ENCODE results near the gene STRN.
A peak's percentile ranks its signal among the peaks of the same experiment; 100 is the strongest.
"Not testable (repeated sequence)": the region's sequence is repeated elsewhere in the genome, so short reads cannot be mapped to it uniquely, and the experiment has no call there.

STRN gene

GRCh38 chr2:36839976-36840617 is 126.2 kb downstream of the STRN start:
- no peak for DNase-seq (ENCODE audit: low spot score)

- DNase-seq (ENCODE audit: low spot score) = no peak
These were observed 131.4 kb downstream of the STRN start for GRCh38 chr2:36834731-36835524.

DNA sequence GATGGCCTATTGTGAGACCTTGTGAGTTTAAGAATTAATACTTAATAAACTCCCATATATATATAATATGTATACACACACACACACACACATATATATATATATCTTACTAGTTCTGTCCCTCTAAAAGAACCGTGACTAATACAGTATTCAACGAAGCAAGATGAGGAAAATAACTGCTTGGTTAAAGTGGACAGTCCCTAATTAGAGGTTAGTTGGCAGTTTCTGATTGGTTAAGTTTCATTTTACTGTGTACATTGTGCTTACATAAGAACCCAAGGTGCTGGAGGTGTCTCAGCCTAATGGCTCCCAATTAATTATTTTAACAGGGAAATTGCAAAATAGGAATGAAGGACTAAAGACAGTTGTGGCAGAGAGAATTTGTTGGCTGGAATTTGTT is 132.1 kb downstream of the STRN start:
- no peak for DNase-seq (ENCODE audit: low spot score)

DNA sequence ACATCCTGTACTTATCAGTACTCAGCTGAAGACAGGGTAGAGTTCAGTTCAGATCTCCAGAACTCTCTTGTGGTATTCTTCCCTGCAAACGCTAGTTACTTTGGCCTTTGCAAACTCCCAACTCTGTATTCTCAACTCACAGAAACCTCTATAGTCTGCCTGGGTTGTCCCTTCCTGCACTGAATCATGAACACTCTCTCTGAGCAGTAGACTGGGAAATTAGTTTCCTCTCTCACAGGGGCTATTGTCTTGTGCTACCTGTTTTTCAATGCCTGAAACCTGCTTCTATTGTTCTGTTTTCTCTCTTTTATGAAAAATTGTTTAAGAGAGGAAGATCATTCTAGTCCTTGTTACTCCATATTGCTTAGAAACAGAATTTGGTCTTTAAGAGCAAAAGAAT is 135.2 kb downstream of the STRN start:
- no peak for DNase-seq (ENCODE audit: low spot score)

DNA sequence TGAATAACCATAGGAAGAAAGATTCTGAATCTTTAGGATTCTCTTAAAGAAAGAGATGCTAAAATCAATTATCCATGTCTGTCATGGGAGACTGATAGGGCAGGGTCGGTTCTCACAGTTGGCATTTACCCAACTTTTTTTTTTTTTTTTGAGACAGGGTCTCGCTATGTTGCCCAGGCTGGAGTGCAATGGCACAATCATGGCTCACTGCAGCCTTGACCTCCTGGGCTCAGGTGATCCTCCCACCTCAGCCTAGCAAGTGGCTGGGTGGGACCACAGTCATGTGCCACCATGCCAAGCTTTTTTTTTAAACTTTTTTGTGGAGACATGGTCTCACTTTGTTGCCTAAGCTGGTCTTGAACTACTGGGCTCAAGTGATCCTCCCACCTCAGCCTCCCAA is 141.7 kb downstream of the STRN start:
- not testable (repeated sequence) for DNase-seq (ENCODE audit: low spot score)

GRCh38 chr2:36824273-36824672 is 142.1 kb downstream of the STRN start:
- no peak for DNase-seq (ENCODE audit: low spot score)

DNA sequence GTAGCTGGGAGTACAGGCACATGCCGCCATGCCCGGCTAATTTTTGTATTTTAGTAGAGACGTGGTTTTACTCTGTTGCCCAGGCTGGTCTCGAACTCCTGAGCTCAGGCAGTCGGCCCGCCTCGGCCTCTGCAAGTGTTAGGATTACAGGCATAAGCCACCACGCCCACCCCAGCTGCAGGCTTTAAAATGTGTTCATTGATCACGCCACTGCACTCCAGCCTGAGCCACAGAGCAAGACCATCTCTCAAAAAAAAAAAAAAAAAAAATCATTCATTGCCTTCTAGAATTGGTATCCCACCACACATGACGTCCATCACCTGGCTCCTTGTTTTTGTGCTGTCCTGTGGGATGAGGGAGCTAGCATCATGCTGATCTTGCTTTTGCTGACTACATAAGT is 142.5 kb downstream of the STRN start:
- DNase-seq (ENCODE audit: low spot score) = no peak

DNA sequence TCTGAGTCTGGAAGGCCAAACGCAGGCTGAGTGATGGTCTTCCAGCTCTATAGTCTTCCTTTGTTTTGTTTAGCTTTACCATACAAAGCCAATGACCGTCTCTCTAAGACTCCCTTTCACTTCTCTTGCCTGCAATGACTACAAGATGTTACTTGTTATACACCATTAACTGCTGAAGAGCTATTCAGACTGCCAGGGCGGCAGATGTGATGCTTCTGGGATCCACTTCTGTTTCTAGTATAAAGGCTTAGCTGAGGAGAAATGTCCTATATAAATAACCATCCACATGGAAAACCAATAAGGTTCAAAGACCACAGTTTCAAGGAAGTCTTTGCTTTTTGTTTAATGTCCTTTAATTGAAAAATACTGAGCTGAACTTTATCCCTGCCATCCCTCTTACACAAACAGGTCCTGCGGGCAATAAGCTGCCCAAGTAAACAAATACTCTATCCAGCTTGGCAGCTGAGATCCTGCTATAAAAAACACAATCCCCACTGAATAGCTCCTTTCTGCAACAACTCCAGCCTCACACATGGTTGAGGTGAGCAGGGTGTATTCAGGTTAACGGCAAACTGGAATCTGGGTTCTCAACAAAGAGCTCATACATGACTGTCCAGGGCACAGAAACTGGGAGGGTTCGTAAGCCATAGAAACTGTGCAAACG is 145.3 kb downstream of the STRN start:
- no peak for DNase-seq (ENCODE audit: low spot score)

- DNase-seq (ENCODE audit: low spot score) = no peak
These were observed 147.1 kb downstream of the STRN start for GRCh38 chr2:36819095-36819711.

DNA sequence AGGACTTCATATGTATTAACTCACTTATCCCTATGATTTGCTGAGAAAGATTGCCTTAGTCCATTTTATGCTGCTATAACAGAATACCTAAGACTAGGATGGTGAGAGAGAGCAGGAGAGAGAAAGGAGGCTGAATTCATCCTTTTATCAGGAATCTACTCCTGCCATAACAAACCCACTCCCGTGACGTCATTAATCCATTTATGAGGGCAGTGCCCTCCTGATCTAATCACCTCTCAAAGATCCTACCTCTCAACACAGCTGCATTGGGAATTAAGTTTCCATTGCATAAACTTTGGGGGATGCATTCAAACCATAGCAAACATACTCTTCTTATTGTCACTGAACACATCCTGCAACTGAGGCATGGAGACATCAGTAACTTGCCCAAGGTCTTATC is 147.8 kb downstream of the STRN start:
- no peak for DNase-seq (ENCODE audit: low spot score)

- DNase-seq (ENCODE audit: low spot score) = no peak
These were observed 154.1 kb downstream of the STRN start for GRCh38 chr2:36812196-36812595.

GRCh38 chr2:36811071-36811470 is 155.3 kb downstream of the STRN start:
- no peak for DNase-seq (ENCODE audit: low spot score)

DNA sequence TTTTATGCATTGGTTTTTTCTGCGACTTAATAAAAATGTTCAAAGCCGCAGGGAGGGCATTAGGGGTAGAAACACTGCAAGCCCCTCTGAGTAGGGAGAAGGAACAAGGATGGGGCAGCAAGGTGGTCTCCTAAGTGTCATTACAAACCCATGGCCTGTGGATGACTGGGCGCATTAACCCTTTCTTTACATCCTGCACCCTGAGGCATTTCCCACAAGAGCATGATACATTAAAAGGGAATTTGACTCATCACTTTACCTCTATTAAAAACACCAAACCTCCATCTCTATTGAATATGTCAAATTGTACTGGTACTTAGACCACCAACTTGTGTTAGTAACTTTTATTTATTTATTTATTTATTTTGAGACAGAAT is 157.3 kb downstream of the STRN start:
- no peak for DNase-seq (ENCODE audit: low spot score)

- no peak for DNase-seq (ENCODE audit: low spot score)
These were observed 157.8 kb downstream of the STRN start for GRCh38 chr2:36808386-36809068.

- DNase-seq (ENCODE audit: low spot score) = no peak
These were observed 159.0 kb downstream of the STRN start for GRCh38 chr2:36807223-36807886.

GRCh38 chr2:36805635-36806224 is 160.6 kb downstream of the STRN start:
- no peak for DNase-seq (ENCODE audit: low spot score)

DNA sequence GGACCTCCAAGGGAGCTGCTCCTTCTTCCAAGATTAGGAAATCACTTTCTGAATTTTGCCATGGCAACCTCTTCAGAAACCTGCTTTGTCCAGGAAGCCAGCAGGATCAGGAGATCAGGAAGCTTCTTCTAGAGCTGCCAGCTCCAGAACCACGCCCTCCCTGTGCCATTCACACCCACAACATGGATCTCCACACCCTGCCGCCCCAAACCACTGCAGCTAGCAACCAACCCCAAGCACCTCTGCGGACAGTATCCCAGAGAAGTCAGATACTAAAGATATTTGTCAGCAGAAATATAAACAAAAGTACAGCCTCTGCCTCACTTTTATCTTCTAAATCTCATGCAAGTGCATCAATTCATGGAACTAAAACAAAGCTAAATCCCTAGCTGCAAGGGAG is 163.4 kb downstream of the STRN start:
- DNase-seq (ENCODE audit: low spot score) = no peak

- peak; percentile 5 for DNase-seq (ENCODE audit: low spot score)
These were observed 165.2 kb downstream of the STRN start for GRCh38 chr2:36801088-36801487.

- DNase-seq (ENCODE audit: low spot score) = peak; percentile 17
These were observed 166.0 kb downstream of the STRN start for GRCh38 chr2:36800381-36800780.

DNA sequence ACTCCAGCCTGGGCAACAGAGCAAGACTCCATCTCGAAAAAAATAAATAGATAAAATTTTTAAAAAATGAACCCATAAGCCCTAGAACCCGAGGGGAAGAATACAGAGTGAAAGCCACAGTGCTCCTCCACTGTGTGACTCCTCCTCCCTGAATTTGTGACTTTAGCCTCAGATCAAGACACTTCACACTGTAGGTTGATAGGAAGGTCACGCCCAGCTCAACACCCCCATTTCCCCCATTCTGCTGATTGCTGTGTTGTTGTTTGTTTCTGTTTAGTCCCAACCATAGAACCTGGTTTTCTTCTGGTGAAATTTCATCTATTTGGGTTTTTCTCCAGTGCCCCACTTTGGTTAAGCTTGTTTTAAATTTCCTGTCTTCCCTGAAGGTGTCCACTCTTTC is 167.6 kb downstream of the STRN start:
- no peak for DNase-seq (ENCODE audit: low spot score)

DNA sequence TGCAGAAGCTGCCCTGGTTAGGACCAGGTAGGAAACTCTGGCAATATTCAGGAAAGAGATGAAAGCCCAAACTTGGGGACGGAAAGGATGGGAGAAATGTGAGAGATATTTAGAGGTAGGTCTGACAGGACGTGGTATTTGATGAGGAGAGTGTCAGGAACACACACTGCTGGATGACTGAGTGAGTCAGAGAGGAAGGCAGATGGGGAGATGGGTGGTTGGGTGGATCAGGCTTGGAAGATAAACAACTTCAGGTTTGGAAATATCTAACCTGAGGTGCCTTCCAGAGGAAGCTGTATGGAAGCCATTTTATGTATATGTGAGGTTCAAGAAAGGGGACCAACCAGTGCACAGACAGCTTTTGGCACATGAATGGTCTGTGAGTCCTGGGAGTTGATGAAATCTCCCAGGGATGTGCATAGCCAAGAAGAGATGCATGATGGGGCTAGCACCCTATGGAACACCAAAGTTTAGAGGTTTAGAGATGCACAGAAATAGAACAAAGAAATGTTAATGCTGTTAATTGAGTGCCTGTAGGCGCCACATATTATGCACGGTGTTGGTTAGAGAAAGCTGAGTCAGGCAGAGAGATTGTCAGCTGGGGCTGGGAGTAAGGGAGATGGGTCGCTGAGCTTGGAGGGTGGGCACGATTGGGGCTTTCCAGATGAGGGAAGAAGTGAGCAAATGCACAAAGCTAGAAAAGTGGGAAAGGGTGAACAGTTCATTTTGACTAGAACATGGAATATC is 168.8 kb downstream of the STRN start:
- DNase-seq (ENCODE audit: low spot score) = no peak

Measured in activated CD4-positive, alpha-beta T cell treated with anti-CD3 and anti-CD28 coated beads, Interleukin-2, Interleukin-4, amounts not matched to agents 100 ng/mL and 50 ng/mL, durations not matched to agents 16 hours and 8 hours (primary cell).